Uterus (tissue), 2 donors: ENCODE results near the gene CRYBG1.

Source experiments
- CTCF ChIP-seq, 4 experiments: fragments of 200-600 bp in 2 of 4; fragments of 450-650 bp in 2 of 4; sonication (generic) in 2 of 4; IDR thresholded peaks; one replicate each; pipeline ENCODE4 v1.5.1; 2016 to 2019; ENCODE audit warnings: antibody characterized with exemption in 4 of 4, mild to moderate bottlenecking in 2 of 4, moderate library complexity in 1 of 4
- POLR2A ChIP-seq, 2 donors: fragments of 450-650 bp; IDR thresholded peaks; one replicate each; pipeline ENCODE4 v1.6.1; 2016; ENCODE audit warnings: antibody characterized with exemption in 2 of 2, mild to moderate bottlenecking in 1 of 2, moderate library complexity in 1 of 2

GRCh38 chr6:106553440-106553839 is 192.9 kb downstream of the CRYBG1 start:
- TF ChIP-seq CTCF (IDR thresholded peaks at IDR 0.05), result no peak
- no peak for TF ChIP-seq POLR2A (IDR thresholded peaks at IDR 0.05)
